B cell (primary cell): ENCODE results near the gene COL4A6. TPM values are rescaled to one million over a fixed set of nuclear protein-coding genes. Genes with fewer than 3 reads are reported as not detected.
A peak's percentile ranks its signal among the peaks of the same experiment; 100 is the strongest.

ENCODE experiments used
- ATAC-seq: fragments of 200-7000 bp; cut with Tn5 transposase; one replicate; pipeline ENCODE4 v1.10.0; 2021; ENCODE audit warnings: low read depth, mild to moderate bottlenecking, moderate number of reproducible peaks, moderate library complexity
- CTCF ChIA-PET: fragments of 350-600 bp; sonication (Branson Sonifier 250); formaldehyde crosslinking; loops from one replicate; lab custom pipeline; 2021; ENCODE audit warnings: antibody characterized with exemption, inconsistent platforms; lab: Charles Lee
- POLR2A ChIA-PET: fragments of 350-600 bp; sonication (Branson Sonifier 250); formaldehyde crosslinking; loops from one replicate; lab custom pipeline; 2021; ENCODE audit warnings: antibody characterized with exemption; lab: Charles Lee
- DNase-seq: peaks from one replicate; pipeline ENCODE4 v3.0.0; 2013
- H2AFZ ChIP-seq: 2 replicates; pipeline ENCODE4 v1.6.1; 2012; ENCODE audit warnings: mild to moderate bottlenecking, low read depth, low read length; ENCODE audit not compliant: insufficient read depth, poor library complexity, severe bottlenecking
- H3K27ac ChIP-seq, 2 donors: 1 replicate in 1 of 2; 2 replicates in 1 of 2; pipeline ENCODE4 v1.5.1; 2012 to 2013; ENCODE audit warnings: low read length in 2 of 2, mild to moderate bottlenecking in 2 of 2, moderate library complexity in 1 of 2
- H3K27me3 ChIP-seq, 4 experiments: fragments of 200-600 bp in 1 of 4; sonication (generic) in 1 of 4; replicated peaks in 1 of 4; 1 replicate in 2 of 4; 2 replicates in 2 of 4; pipeline versions ENCODE4 v1.6.1 to v1.7.0; 2013 to 2016; ENCODE audit warnings: low read length in 3 of 4, mild to moderate bottlenecking in 2 of 4, mixed read lengths in 1 of 4, moderate library complexity in 1 of 4; ENCODE audit not compliant: insufficient read depth in 4 of 4, control insufficient read depth in 3 of 4; ENCODE audit errors: control extremely low read depth in 1 of 4
- H3K36me3 ChIP-seq, 2 experiments: replicated peaks in 1 of 2; 1 replicate in 1 of 2; 2 replicates in 1 of 2; pipeline versions ENCODE4 v1.6.1 to v1.7.1; 2013; ENCODE audit warnings: low read length in 1 of 2; ENCODE audit not compliant: insufficient read depth in 2 of 2, control insufficient read depth in 1 of 2; ENCODE audit errors: control extremely low read depth in 1 of 2, extremely low read depth in 1 of 2
- H3K4me1 ChIP-seq, 2 donors: fragments of 200-600 bp in 1 of 2; sonication (generic) in 1 of 2; 1 replicate in 1 of 2; 2 replicates in 1 of 2; pipeline versions ENCODE4 v1.5.1 to v1.6.1; 2013 to 2017; ENCODE audit warnings: low read length in 2 of 2; ENCODE audit not compliant: control insufficient read depth in 2 of 2, insufficient read depth in 2 of 2
- H3K4me2 ChIP-seq: replicated peaks from 2 replicates; pipeline ENCODE3; 2012; ENCODE audit warnings: mild to moderate bottlenecking, low read depth, low read length; ENCODE audit not compliant: poor library complexity, severe bottlenecking
- H3K4me3 ChIP-seq, 5 experiments: fragments of 200-600 bp in 1 of 5; sonication (generic) in 1 of 5; 1 replicate in 3 of 5; 2 replicates in 2 of 5; pipeline versions ENCODE4 v1.5.1 to v1.7.0; 2011 to 2016; ENCODE audit warnings: low read length in 4 of 5, mild to moderate bottlenecking in 4 of 5, low read depth in 2 of 5, control low read depth in 1 of 5, moderate library complexity in 1 of 5; ENCODE audit not compliant: insufficient read depth in 1 of 5; ENCODE audit errors: control extremely low read depth in 1 of 5, extremely low read depth in 1 of 5
- H3K79me2 ChIP-seq: fragments of 200-600 bp; sonication (generic); one replicate; pipeline ENCODE4 v1.6.0; 2016; ENCODE audit warnings: low read length; ENCODE audit not compliant: control insufficient read depth, insufficient read depth
- H3K9ac ChIP-seq: fragments of 200-600 bp; sonication (generic); 2 replicates; pipeline ENCODE4 v1.6.1; 2017; ENCODE audit warnings: mild to moderate bottlenecking, low read length, moderate library complexity
- H3K9me3 ChIP-seq, 3 donors: one replicate each; pipeline versions ENCODE4 v1.6.1 to v1.7.1; 2013; ENCODE audit warnings: low read length in 2 of 3; ENCODE audit not compliant: control insufficient read depth in 2 of 3, insufficient read depth in 1 of 3; ENCODE audit errors: control extremely low read depth in 1 of 3
- H4K20me1 ChIP-seq: 2 replicates; pipeline ENCODE4 v1.6.0; 2012; ENCODE audit warnings: mild to moderate bottlenecking, low read length; ENCODE audit not compliant: insufficient read depth, control insufficient read depth, poor library complexity, severe bottlenecking
- H3K27ac Mint-ChIP-seq: one replicate; pipeline ENCODE4 v1.8.0; 2021; ENCODE audit warnings: mixed read lengths
- H3K27me3 Mint-ChIP-seq: one replicate; pipeline ENCODE4 v1.8.0; 2021; ENCODE audit warnings: mixed read lengths
- H3K4me1 Mint-ChIP-seq: one replicate; pipeline ENCODE4 v1.8.0; 2021; ENCODE audit warnings: mixed read lengths
- H3K4me3 Mint-ChIP-seq: one replicate; pipeline ENCODE4 v1.8.0; 2021; ENCODE audit warnings: mixed read lengths
- H3K9me3 Mint-ChIP-seq: one replicate; pipeline ENCODE4 v1.8.0; 2022; ENCODE audit warnings: mixed read lengths; ENCODE audit not compliant: insufficient read depth
- EZH2 ChIP-seq: IDR thresholded peaks from 2 replicates; pipeline ENCODE4 v1.6.1; 2012; ENCODE audit warnings: borderline replicate concordance, low read depth, mild to moderate bottlenecking, moderate library complexity, low read length; ENCODE audit not compliant: insufficient read depth, poor library complexity, severe bottlenecking
- WGBS: methylation state at CpG from one replicate; pipeline ENCODE4 v1.1.5; 2013; ENCODE audit warnings: missing lambda C conversion rate; ENCODE audit not compliant: insufficient coverage; 5-methylcytosine and 5-hydroxymethylcytosine counted together
- intact Hi-C: fragments of 100-400 bp; cut with micrococcal nuclease; formaldehyde crosslinking; loops from one replicate; pipeline ENCODE4 v1.10.0; 2022
- polyA plus RNA-seq: library from polyadenylated mRNA; depleted of rRNA; stranded (reverse); fragments of >200 nt; gene quantifications from 2 replicates; pipeline ENCODE4 v1.2.3, GENCODE V29; 2012
- total RNA-seq, 2 donors: library from RNA; stranded (reverse); fragments of 120-200 nt in 1 of 2; gene quantifications; 1 replicate in 1 of 2; 2 replicates in 1 of 2; pipeline versions ENCODE4 v1.2.3 to v1.2.4, GENCODE V29; 2013 to 2022
- TF ChIP-seq, protein P1 (sequence below): fragments of 200-600 bp; IDR thresholded peaks from one replicate; pipeline ENCODE4 v1.8.0; 2022; ENCODE audit warnings: antibody characterized with exemption, mild to moderate bottlenecking

The COL4A6 gene
- total and polyA plus RNA-seq, 2 donors (not counting 1 experiment from before 2014, with no cell fraction given): not detected

DNA sequence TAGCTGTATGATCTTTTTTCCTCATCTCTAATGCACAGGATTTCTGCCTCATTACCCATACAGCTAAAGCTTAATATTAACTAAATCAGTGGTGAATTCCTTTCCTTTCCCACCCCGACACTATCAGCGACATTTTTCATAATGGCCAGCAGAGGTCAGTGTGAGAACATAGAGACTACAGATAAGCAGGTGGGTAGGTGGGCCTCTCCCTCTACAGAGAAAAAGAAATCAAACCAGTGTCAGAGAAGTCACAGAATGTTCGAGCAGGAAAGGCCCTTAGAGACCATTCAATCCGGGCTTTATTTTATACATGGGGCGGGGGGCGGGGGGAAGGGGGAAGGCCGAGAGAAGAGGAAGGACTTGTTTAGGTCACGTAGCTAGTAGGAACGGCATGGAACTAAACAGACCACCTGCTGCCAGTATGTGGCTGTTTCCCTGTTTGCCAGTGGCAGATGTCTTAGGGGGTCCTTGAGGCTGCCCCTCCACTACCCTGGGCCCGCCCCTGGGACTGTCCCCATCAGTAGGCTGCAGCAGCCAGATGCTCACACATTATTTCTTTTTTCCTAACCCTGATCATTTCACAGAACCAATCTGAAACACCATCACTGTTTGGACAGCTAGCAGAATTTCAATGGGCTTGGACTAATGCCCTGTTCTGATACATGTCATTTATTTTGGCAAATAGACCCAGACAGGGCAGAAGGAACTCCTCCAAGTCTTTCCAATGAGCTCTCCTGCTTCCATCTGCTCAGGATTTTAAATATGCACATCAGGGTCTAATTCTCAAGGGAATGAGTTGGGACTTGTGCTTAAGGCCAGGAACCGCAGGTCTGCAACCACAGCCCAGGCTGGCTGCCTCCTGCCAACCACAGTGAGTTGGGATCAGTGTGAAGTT is 213.2 kb downstream of the COL4A6 start:
- H3K27ac Mint-ChIP-seq: no peak overlapping the region
- TF ChIP-seq EZH2: no peak
- TF ChIP-seq, protein P1, sequence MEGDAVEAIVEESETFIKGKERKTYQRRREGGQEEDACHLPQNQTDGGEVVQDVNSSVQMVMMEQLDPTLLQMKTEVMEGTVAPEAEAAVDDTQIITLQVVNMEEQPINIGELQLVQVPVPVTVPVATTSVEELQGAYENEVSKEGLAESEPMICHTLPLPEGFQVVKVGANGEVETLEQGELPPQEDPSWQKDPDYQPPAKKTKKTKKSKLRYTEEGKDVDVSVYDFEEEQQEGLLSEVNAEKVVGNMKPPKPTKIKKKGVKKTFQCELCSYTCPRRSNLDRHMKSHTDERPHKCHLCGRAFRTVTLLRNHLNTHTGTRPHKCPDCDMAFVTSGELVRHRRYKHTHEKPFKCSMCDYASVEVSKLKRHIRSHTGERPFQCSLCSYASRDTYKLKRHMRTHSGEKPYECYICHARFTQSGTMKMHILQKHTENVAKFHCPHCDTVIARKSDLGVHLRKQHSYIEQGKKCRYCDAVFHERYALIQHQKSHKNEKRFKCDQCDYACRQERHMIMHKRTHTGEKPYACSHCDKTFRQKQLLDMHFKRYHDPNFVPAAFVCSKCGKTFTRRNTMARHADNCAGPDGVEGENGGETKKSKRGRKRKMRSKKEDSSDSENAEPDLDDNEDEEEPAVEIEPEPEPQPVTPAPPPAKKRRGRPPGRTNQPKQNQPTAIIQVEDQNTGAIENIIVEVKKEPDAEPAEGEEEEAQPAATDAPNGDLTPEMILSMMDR: peak; percentile 38
- peaks cover 3% of the 10 kb centered on the region for H3K4me1 Mint-ChIP-seq
- H3K79me2 ChIP-seq: no peaks in the 10 kb centered on the region
- H4K20me1 ChIP-seq: no peaks in the 10 kb centered on the region
- H2AFZ ChIP-seq: peak overlapping the region; percentile 33
- 50% methylated on average over 1 of the region's 11 CpGs for WGBS
- H3K9me3 ChIP-seq: no peaks in the 10 kb centered on the region
- DNase-seq (peak; percentile 7), ATAC-seq (no peak)
- intact Hi-C loops: no loop called here
- H3K4me2 ChIP-seq: peak overlapping the region; percentile 30
- CTCF ChIA-PET: interaction anchor here (1.0 to 1.7 kb wide), 3 partner anchors 9 to 21 kb away, joined by 3 to 11 read pairs (median 3); no protein-coding TSS in a partner anchor
- H3K9me3 Mint-ChIP-seq: no peaks in the 10 kb centered on the region
- POLR2A ChIA-PET: no interaction called here
- no peak overlapping the region for H3K9ac ChIP-seq
- peak overlapping the region; percentile 14 for H3K4me3 Mint-ChIP-seq
- H3K27me3 ChIP-seq: no peaks in the 10 kb centered on the region
- H3K27ac ChIP-seq: no peak overlapping the region
- H3K36me3 ChIP-seq: no peaks in the 10 kb centered on the region
- peaks cover 9% of the 10 kb centered on the region for H3K27me3 Mint-ChIP-seq
- no peaks in the 10 kb centered on the region for H3K4me1 ChIP-seq
- no peak overlapping the region for H3K4me3 ChIP-seq

DNA sequence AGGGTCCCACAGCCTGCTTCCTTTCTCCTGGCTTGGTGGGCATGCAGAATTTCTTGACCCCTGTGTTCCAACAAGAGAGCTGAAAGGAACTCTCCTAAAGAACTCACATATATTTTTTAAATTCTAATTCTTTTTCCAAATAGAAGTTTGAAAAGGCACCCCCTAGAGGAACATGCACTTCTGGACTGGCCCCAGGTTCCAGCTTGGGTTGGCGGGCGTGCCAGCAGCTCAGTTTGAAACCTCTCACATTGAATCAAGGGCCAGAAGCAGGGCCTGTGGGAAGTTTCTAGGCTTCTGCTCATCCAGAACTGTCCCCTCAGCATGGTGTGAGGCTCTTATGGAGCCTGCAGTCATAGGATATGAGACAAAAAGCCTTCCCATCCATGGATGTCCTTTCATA is 214.0 kb downstream of the COL4A6 start:
- Mint-ChIP-seq H3K27ac (no peak overlapping the region), H3K27me3 (peaks cover 9% of the 10 kb centered on the region), H3K4me3 (no peak overlapping the region), H3K9me3 (no peaks in the 10 kb centered on the region), H3K4me1 (peaks cover 3% of the 10 kb centered on the region)
- Histone ChIP-seq H2AFZ (no peak overlapping the region), H3K27me3 (no peaks in the 10 kb centered on the region), H3K9ac (no peak overlapping the region), H3K27ac (no peak overlapping the region), H3K9me3 (no peaks in the 10 kb centered on the region), H3K4me3 (no peak overlapping the region), H3K4me1 (no peaks in the 10 kb centered on the region), H3K79me2 (no peaks in the 10 kb centered on the region), H4K20me1 (no peaks in the 10 kb centered on the region), H3K4me2 (no peak overlapping the region), H3K36me3 (no peaks in the 10 kb centered on the region)
- intact Hi-C loops: no loop called here
- WGBS: no CpG with 5 or more reads among the region's 2 CpGs
- ATAC-seq (no peak), DNase-seq (no peak)
- POLR2A ChIA-PET: no interaction called here
- TF ChIP-seq EZH2: no peak
- CTCF ChIA-PET: interaction anchor here (1.1 to 1.7 kb wide), 3 partner anchors 8 to 32 kb away, joined by 3 to 11 read pairs (median 3); no protein-coding TSS in a partner anchor
